Measurements from ENCODE around the gene MCF2L2. TPM values are rescaled to one million over a fixed set of nuclear protein-coding genes. Genes with fewer than 3 reads are reported as not detected.

The MCF2L2 gene
- total and polyA plus RNA-seq, 12 donors, result 6.5 to 62.7 (median 21.7) TPM

GRCh38 chr3:183161552-183162336, 266.7 kb downstream of the MCF2L2 start:
- no peak for DNase-seq
- H3K27me3 ChIP-seq, result no peaks in the 10 kb centered on the region
- WGBS, 4 donors, result 48 to 53% (median 51%) methylated on average over 25 of the region's 25 CpGs
- no peaks in the 10 kb centered on the region for H3K36me3 ChIP-seq (replicated peaks in 1 of 2)
- no peak overlapping the region for H3K27ac ChIP-seq
- no peaks in the 10 kb centered on the region for H3K9me3 ChIP-seq (replicated peaks in 1 of 3)
- TF ChIP-seq POLR2A (IDR thresholded peaks at IDR 0.05) (no peak), CTCF (IDR thresholded peaks at IDR 0.05) (no peak)
- H3K4me1 ChIP-seq (replicated peaks in 1 of 2), result peaks cover 3 to 12% of the 10 kb centered on the region in 2 donors
- H3K4me3 ChIP-seq, result peak overlapping the region in 2 of 4 donors; percentile 56 to 84
- intact Hi-C loops (cut with DNase I), result no loop called here

GRCh38 chr3:183160616-183161015, 267.8 kb downstream of the MCF2L2 start:
- no peaks in the 10 kb centered on the region for H3K9me3 ChIP-seq (replicated peaks in 1 of 3)
- H3K36me3 ChIP-seq (replicated peaks in 1 of 2), result no peaks in the 10 kb centered on the region
- no peaks in the 10 kb centered on the region for H3K27me3 ChIP-seq
- no peak overlapping the region for H3K4me3 ChIP-seq
- DNase-seq, result no peak
- H3K4me1 ChIP-seq (replicated peaks in 1 of 2), result peaks cover 3 to 12% of the 10 kb centered on the region in 2 donors
- intact Hi-C loops (cut with DNase I), result no loop called here
- no peak overlapping the region for H3K27ac ChIP-seq
- WGBS, 4 donors, result 78 to 88% (median 82%) methylated on average over 5 of the region's 5 CpGs
- TF ChIP-seq POLR2A (IDR thresholded peaks at IDR 0.05), result no peak
- no peak for TF ChIP-seq CTCF (IDR thresholded peaks at IDR 0.05)

GRCh38 chr3:183159333-183159732, 269.1 kb downstream of the MCF2L2 start:
- Histone ChIP-seq H3K4me3 (no peak overlapping the region), H3K27me3 (no peaks in the 10 kb centered on the region), H3K4me1 (replicated peaks in 1 of 2) (peaks cover 3 to 12% of the 10 kb centered on the region in 2 donors), H3K36me3 (replicated peaks in 1 of 2) (no peaks in the 10 kb centered on the region), H3K27ac (no peak overlapping the region), H3K9me3 (replicated peaks in 1 of 3) (no peaks in the 10 kb centered on the region)
- DNase-seq, result no peak
- intact Hi-C loops (cut with DNase I), result no loop called here
- TF ChIP-seq POLR2A (IDR thresholded peaks at IDR 0.05), result no peak
- no peak for TF ChIP-seq CTCF (IDR thresholded peaks at IDR 0.05)
- 78 to 96% (median 82%) methylated on average over 2 to 3 of the region's 3 CpGs for WGBS, 4 donors

- TF ChIP-seq CTCF (IDR thresholded peaks at IDR 0.05) (no peak), POLR2A (IDR thresholded peaks at IDR 0.05) (no peak)
- Histone ChIP-seq H3K27ac (no peak overlapping the region), H3K27me3 (no peaks in the 10 kb centered on the region), H3K36me3 (replicated peaks in 1 of 2) (no peaks in the 10 kb centered on the region), H3K4me3 (no peak overlapping the region), H3K4me1 (replicated peaks in 1 of 2) (peaks cover 3 to 12% of the 10 kb centered on the region in 2 donors), H3K9me3 (replicated peaks in 1 of 3) (no peaks in the 10 kb centered on the region)
- no peak for DNase-seq
- WGBS, 4 donors, result 79 to 89% (median 83%) methylated on average over 2 to 3 of the region's 3 CpGs
- intact Hi-C loops (cut with DNase I), result no loop called here
These were observed 269.8 kb downstream of the MCF2L2 start for GRCh38 chr3:183158551-183159006.
